Osteocyte (in vitro differentiated cells): Measurements from ENCODE around the gene ZNF280B. TPM values are rescaled to one million over a fixed set of nuclear protein-coding genes. Genes with fewer than 3 reads are reported as not detected.
A peak's percentile ranks its signal among the peaks of the same experiment; 100 is the strongest.
"Not testable (repeated sequence)": the region's sequence is repeated elsewhere in the genome, so short reads cannot be mapped to it uniquely, and the experiment has no call there.

Source experiments
- DNase-seq: peaks from one replicate; pipeline ENCODE4 v3.0.0; 2021; ENCODE audit warnings: mixed read lengths; ENCODE audit not compliant: unreplicated experiment; ENCODE audit errors: extremely low spot score
- H3K27ac Mint-ChIP-seq: one replicate; pipeline ENCODE4 v1.8.0; 2021; ENCODE audit warnings: mild to moderate bottlenecking, mixed read lengths; ENCODE audit not compliant: unreplicated experiment
- H3K27me3 Mint-ChIP-seq: one replicate; pipeline ENCODE4 v1.8.0; 2021; ENCODE audit warnings: mixed read lengths; ENCODE audit not compliant: unreplicated experiment
- H3K36me3 Mint-ChIP-seq: one replicate; pipeline ENCODE4 v1.8.0; 2021; ENCODE audit warnings: mixed read lengths; ENCODE audit not compliant: unreplicated experiment
- H3K4me1 Mint-ChIP-seq: one replicate; pipeline ENCODE4 v1.8.0; 2021; ENCODE audit warnings: mixed read lengths; ENCODE audit not compliant: unreplicated experiment
- H3K4me3 Mint-ChIP-seq: one replicate; pipeline ENCODE4 v1.8.0; 2021; ENCODE audit warnings: mild to moderate bottlenecking, moderate library complexity, mixed read lengths; ENCODE audit not compliant: unreplicated experiment
- H3K9me3 Mint-ChIP-seq: one replicate; pipeline ENCODE4 v1.8.0; 2021; ENCODE audit warnings: mixed read lengths; ENCODE audit not compliant: unreplicated experiment
- total RNA-seq: library from RNA; stranded (reverse); gene quantifications from 2 replicates; pipeline ENCODE4 v1.2.1, GENCODE V29; 2021
- TF ChIP-seq, protein P1 (sequence below): fragments of 200-600 bp; sonication (generic); IDR thresholded peaks from 2 replicates; pipeline ENCODE4 v1.5.0; 2021; ENCODE audit warnings: antibody characterized with exemption, mild to moderate bottlenecking, moderate library complexity

ZNF280B gene
- total RNA-seq, 1 donor from 2014 or later, result 2.1 TPM

DNA sequence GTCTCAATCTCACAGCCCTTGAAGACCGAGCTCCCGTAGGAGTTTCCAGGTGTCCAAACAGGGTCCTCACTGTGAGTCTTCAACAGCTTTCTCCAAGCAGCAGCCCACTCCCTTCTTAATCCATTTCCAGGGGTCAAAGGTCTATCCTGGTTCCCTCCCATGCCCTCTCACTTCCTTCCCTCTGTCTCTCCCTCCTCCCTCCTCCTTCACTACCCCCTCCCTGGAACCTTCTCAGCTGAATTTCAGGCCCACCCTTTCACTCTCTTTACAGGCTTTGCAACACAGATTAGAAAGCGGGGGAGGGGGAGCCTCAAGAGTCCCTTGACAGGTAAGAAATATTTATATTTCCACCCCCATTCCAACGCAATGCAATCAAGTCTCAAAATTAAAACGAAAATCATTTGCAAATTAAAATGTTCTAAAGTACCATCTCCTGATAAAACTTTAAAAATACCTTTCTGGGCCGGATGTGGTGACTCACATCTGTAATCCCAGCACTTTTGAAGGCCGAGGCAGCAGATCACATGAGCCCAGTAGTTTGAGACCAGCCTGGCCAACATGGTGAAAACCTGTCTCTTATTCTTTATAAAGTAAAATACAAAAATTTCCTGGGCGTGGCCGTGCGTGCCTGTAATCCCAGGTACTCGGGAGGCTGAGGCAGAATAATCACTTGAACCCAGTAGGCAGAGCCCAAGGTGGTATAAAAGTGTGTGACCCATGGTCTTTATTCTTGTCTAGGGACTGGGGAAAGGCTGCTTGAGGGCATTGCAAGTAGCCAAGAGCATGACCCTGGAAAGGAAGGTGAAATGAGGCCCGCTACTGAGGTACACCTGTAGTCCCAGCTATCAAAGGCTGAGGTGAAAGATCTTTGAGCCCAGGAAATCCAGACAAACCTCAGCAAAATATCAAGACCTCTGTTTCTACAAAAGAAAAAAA is 12.4 kb upstream of the ZNF280B start:
- no peak overlapping the region for H3K4me3 Mint-ChIP-seq
- H3K36me3 Mint-ChIP-seq, result no peaks in the 10 kb centered on the region
- TF ChIP-seq, protein P1, sequence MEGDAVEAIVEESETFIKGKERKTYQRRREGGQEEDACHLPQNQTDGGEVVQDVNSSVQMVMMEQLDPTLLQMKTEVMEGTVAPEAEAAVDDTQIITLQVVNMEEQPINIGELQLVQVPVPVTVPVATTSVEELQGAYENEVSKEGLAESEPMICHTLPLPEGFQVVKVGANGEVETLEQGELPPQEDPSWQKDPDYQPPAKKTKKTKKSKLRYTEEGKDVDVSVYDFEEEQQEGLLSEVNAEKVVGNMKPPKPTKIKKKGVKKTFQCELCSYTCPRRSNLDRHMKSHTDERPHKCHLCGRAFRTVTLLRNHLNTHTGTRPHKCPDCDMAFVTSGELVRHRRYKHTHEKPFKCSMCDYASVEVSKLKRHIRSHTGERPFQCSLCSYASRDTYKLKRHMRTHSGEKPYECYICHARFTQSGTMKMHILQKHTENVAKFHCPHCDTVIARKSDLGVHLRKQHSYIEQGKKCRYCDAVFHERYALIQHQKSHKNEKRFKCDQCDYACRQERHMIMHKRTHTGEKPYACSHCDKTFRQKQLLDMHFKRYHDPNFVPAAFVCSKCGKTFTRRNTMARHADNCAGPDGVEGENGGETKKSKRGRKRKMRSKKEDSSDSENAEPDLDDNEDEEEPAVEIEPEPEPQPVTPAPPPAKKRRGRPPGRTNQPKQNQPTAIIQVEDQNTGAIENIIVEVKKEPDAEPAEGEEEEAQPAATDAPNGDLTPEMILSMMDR, result no peak
- no peak for DNase-seq
- H3K27me3 Mint-ChIP-seq, result peaks cover 32% of the 10 kb centered on the region
- H3K9me3 Mint-ChIP-seq, result no peaks in the 10 kb centered on the region
- no peaks in the 10 kb centered on the region for H3K4me1 Mint-ChIP-seq
- H3K27ac Mint-ChIP-seq, result no peak overlapping the region

DNA sequence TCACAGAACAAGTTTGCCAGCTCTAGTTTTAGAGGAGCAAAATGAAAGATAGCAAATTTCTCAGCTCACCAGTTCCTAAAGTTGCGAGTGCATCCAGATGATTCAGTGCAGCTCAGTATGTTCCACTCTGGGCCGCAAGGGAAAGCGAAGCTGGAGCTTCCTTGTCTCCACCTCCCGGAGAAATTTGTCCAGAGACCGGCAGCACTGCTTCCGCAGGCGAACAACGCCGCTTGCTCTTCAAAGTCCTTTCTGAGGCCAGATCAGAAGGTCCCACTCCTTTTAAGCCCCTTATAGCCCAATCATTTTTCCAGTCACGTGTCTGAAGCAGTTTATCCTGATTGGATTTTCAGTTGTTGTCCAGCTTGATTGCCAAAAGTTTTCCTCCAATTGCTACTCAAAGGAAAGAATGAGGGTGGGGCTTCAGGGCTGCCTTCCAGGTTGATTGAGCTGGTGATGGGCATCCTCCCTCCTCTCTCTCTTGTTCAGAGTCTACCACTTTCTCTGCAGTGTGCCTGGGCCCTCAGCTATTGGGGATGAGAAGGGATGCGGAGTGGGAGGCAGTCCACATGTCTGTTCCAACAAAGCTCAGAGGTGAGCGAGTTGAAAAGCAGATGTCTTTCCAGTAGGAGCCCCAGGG is 11.6 kb upstream of the ZNF280B start, which contains the start of gene ZNF280A:
TSS of gene ZNF280A (minus strand) at position 251 of the 637 bp plus-strand sequence. CDS start 4,640 bp downstream, outside the sequence.
- DNase-seq, result peak; percentile 27
- Mint-ChIP-seq H3K9me3 (no peaks in the 10 kb centered on the region), H3K4me1 (no peaks in the 10 kb centered on the region), H3K27ac (no peak within 1 kb of the TSS), H3K27me3 (peaks cover 37% of the 10 kb centered on the region), H3K4me3 (no peak within 1 kb of the TSS), H3K36me3 (no peaks in the 10 kb centered on the region)
- TF ChIP-seq, protein P1, result no peak

DNA sequence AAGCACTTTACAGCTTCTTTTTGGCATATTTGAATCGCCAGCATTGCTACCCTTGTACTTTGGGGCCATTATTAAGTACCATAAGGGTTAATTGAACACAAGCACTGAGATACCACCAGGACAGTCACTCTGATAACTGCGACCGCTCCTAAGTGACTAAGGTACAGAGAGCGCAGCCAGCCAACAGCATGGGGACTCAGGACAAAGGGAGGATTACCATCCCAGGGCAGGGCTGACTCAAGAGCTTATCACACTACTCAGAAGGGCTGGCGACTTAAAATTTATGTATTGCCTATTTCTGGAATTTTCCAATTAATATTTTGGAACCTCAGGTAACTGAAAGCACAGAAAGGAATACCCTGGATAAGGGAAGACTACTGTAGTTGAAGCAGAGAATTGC is 11.0 kb upstream of the ZNF280B start:
- peak; percentile 13 for DNase-seq
- peaks cover 42% of the 10 kb centered on the region for H3K27me3 Mint-ChIP-seq
- H3K4me3 Mint-ChIP-seq, result no peak overlapping the region
- no peaks in the 10 kb centered on the region for H3K4me1 Mint-ChIP-seq
- no peaks in the 10 kb centered on the region for H3K36me3 Mint-ChIP-seq
- TF ChIP-seq, protein P1, result no peak
- H3K27ac Mint-ChIP-seq, result no peak overlapping the region
- no peaks in the 10 kb centered on the region for H3K9me3 Mint-ChIP-seq

DNA sequence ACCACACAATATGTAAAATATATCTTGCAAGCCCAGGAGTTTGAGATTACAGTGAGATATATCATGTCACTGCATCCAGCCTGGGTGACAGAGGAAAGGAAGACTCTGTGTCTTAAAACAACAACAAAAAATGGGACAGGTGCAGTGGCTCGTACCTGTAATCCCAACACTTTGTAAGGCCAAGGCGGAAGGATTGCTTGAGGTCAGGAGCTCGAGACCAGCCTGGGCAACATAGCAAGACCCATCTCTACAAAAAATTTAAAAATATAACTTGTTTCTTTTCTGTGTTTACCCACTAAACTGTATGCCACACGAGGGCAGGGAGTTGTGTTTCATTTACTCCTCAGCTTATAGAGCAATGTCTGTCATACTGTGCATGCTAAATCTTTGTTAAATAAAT is 8.4 kb upstream of the ZNF280B start:
- peak; percentile 2 for DNase-seq
- Mint-ChIP-seq H3K4me3 (no peak overlapping the region), H3K36me3 (no peaks in the 10 kb centered on the region), H3K27ac (no peak overlapping the region), H3K4me1 (no peaks in the 10 kb centered on the region), H3K9me3 (no peaks in the 10 kb centered on the region), H3K27me3 (peaks cover 43% of the 10 kb centered on the region)
- TF ChIP-seq, protein P1, result no peak

DNA sequence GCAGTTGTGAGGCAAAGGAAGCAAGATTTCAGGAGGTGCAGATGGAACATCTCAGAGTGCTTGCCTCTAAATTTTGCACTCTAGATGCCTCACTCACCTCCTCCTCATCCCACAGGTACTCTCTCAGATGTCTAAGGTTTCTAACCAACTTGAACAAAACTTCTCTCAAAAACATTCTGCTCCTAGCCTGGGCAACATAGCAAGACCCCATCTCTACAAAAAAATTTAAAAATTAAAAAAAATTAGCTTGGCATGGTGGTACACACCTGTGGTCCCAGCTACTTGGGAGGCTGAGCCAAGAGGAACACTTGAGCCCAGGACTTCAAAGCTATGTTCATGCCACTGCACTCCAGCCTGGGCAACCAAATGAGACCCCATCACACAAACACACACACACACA is 7.3 kb upstream of the ZNF280B start:
- peaks cover 46% of the 10 kb centered on the region for H3K27me3 Mint-ChIP-seq
- no peaks in the 10 kb centered on the region for H3K36me3 Mint-ChIP-seq
- H3K4me1 Mint-ChIP-seq, result no peaks in the 10 kb centered on the region
- TF ChIP-seq, protein P1, result no peak
- no peak for DNase-seq
- no peak overlapping the region for H3K27ac Mint-ChIP-seq
- no peaks in the 10 kb centered on the region for H3K9me3 Mint-ChIP-seq
- H3K4me3 Mint-ChIP-seq, result no peak overlapping the region

DNA sequence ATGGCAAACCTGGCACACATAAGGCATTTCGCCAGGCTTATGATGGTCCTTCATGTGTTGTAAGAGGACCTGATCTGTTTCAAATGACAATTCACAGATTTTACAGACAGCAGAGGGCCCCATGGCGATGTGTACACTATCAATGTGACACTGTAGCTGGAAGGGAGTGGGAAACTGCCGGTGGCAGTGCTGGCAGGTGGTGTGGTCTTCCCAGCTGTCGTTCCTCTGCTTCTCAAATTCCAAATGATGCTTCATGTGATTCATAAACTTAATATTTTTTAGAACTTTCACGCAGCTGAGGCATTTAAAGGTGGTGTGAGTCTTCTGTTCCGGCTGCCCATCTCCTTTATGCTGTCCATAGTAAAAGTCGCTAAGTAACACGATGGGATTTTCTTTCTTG is 5.9 kb upstream of the ZNF280B start:
- H3K4me3 Mint-ChIP-seq, H3K27ac Mint-ChIP-seq, H3K9me3 Mint-ChIP-seq, H3K36me3 Mint-ChIP-seq, H3K4me1 Mint-ChIP-seq, DNase-seq: not testable (repeated sequence)
- H3K27me3 Mint-ChIP-seq, result peaks cover 46% of the 10 kb centered on the region
